K562 (cell line): ENCODE data around the gene DPF1. TPM values are rescaled to one million over a fixed set of nuclear protein-coding genes. Genes with fewer than 3 reads are reported as not detected.

ENCODE experiments used
- ATAC-seq: fragments of 200-7000 bp; cut with Tn5 transposase; 3 replicates; pipeline ENCODE4 v1.9.1; 2020; ENCODE audit warnings: moderate library complexity
- BruUV-seq: library from RNA; stranded (reverse); fragments of 400-500 nt; replicated peaks from 2 replicates; lab custom pipeline; 2021; lab: Mats Ljungman, UMichigan
- CTCF ChIA-PET: fragments of 300-600 bp; formaldehyde crosslinking; extraction: SDS; loops from one replicate; lab custom pipeline; 2021; ENCODE audit warnings: low intra/inter-chr PET ratio; lab: Yijun Ruan, JAX
- POLR2A ChIA-PET: fragments of 300-600, 350-650 bp; sonication (Branson Sonifier 250); formaldehyde crosslinking; extraction: SDS; loops from one replicate; lab custom pipeline; 2021; ENCODE audit warnings: antibody characterized with exemption, inconsistent platforms; lab: Yijun Ruan, JAX
- DNase-seq, 4 experiments: peaks; one replicate each; pipeline versions ENCODE4 v3.0.0 to v3.0.0-alpha.2; 2011 to 2018; ENCODE audit warnings: low spot score in 3 of 4, mixed read lengths in 3 of 4; ENCODE audit errors: extremely low read depth in 1 of 4
- FAIRE-seq: peaks from 2 replicates; lab custom pipeline; 2011; peaks lifted over from hg19 to GRCh38; lab: Jason Lieb, UNC
- H2AFZ ChIP-seq: 2 replicates; pipeline ENCODE4 v1.6.0; 2011; ENCODE audit warnings: low read depth, low read length, control low read depth, inconsistent platforms
- H3K27ac ChIP-seq: fragments of 200-600 bp; 3 replicates; pipeline ENCODE4 v1.8.0; 2011; ENCODE audit warnings: low read depth, mild to moderate bottlenecking, control low read depth, inconsistent platforms, low read length, moderate library complexity, mixed read lengths; ENCODE audit errors: extremely low read depth
- H3K27me3 ChIP-seq, 2 experiments: fragments of 300-600 bp in 1 of 2; 2 replicates in 1 of 2; 3 replicates in 1 of 2; pipeline versions ENCODE4 v1.6.0 to v1.8.0; 2011; ENCODE audit warnings: inconsistent platforms in 2 of 2, low read length in 2 of 2, mild to moderate bottlenecking in 1 of 2, mixed read lengths in 1 of 2, moderate library complexity in 1 of 2; ENCODE audit not compliant: control insufficient read depth in 2 of 2, insufficient read depth in 2 of 2
- H3K36me3 ChIP-seq: fragments of 300-600 bp; 3 replicates; pipeline ENCODE4 v1.8.0; 2011; ENCODE audit warnings: mild to moderate bottlenecking, low read length, inconsistent platforms; ENCODE audit not compliant: control insufficient read depth, insufficient read depth
- H3K4me1 ChIP-seq, 2 experiments: fragments of 200-600 bp in 1 of 2; replicated peaks in 1 of 2; 2 replicates in 1 of 2; 3 replicates in 1 of 2; pipeline versions ENCODE4 v1.5.1 to v1.8.0; 2011; ENCODE audit warnings: inconsistent platforms in 2 of 2, low read length in 2 of 2, mild to moderate bottlenecking in 1 of 2, mixed read lengths in 1 of 2, moderate library complexity in 1 of 2; ENCODE audit not compliant: control insufficient read depth in 2 of 2, insufficient read depth in 2 of 2
- H3K4me2 ChIP-seq: 2 replicates; pipeline ENCODE4 v1.6.1; 2011; ENCODE audit warnings: low read length, control low read depth, inconsistent platforms, mixed read lengths; ENCODE audit not compliant: insufficient read depth
- H3K4me3 ChIP-seq: fragments of 200-600 bp; sonication (generic), shearing (Covaris generic); 2 replicates; pipeline ENCODE4 v1.5.1; 2016; ENCODE audit warnings: control low read depth, inconsistent platforms
- H3K79me2 ChIP-seq: fragments of 200-600 bp; 3 replicates; pipeline ENCODE4 v1.8.0; 2011; ENCODE audit warnings: low read length, inconsistent platforms; ENCODE audit not compliant: control insufficient read depth, insufficient read depth
- H3K9ac ChIP-seq, 2 experiments: 2 replicates each; pipeline versions ENCODE4 v1.6.0 to v1.6.1; 2011; ENCODE audit warnings: low read depth in 2 of 2, low read length in 2 of 2, control low read depth in 1 of 2, inconsistent platforms in 1 of 2, mild to moderate bottlenecking in 1 of 2, mixed read lengths in 1 of 2; ENCODE audit not compliant: insufficient read depth in 1 of 2
- H3K9me1 ChIP-seq: one replicate; pipeline ENCODE4 v1.6.0; 2011; ENCODE audit warnings: inconsistent platforms, mild to moderate bottlenecking, low read length, moderate library complexity; ENCODE audit not compliant: control insufficient read depth, insufficient read depth
- H3K9me3 ChIP-seq: replicated peaks from 2 replicates; pipeline ENCODE4 v1.5.1; 2011; ENCODE audit warnings: low read depth, low read length, inconsistent platforms; ENCODE audit not compliant: control insufficient read depth, insufficient read depth
- H4K20me1 ChIP-seq: replicated peaks from 2 replicates; pipeline ENCODE4 v1.6.1; 2011; ENCODE audit warnings: low read length, inconsistent platforms, mixed read lengths; ENCODE audit not compliant: control insufficient read depth, insufficient read depth
- ELK3 ChIP-seq: fragments of 450-650 bp; formaldehyde crosslinking; IDR thresholded peaks from 2 replicates; pipeline ENCODE4 v1.4.0; 2020; ENCODE audit warnings: mild to moderate bottlenecking
- FOXP4 ChIP-seq: sonication (generic); formaldehyde crosslinking; IDR thresholded peaks from 2 replicates; pipeline ENCODE4 v1.8.0; 2022; ENCODE audit warnings: mild to moderate bottlenecking, missing genetic modification reagents, borderline replicate concordance
- HDAC2 ChIP-seq: fragments of 450-650 bp; IDR thresholded peaks from 2 replicates; pipeline ENCODE4 v1.6.1; 2016; ENCODE audit warnings: mild to moderate bottlenecking
- HOMEZ ChIP-seq: fragments of 250-450 bp; sonication (Bioruptor Pico); IDR thresholded peaks from 2 replicates; pipeline ENCODE4 v1.4.0; 2020; ENCODE audit warnings: mild to moderate bottlenecking, moderate library complexity
- MCM7 ChIP-seq, 2 experiments: fragments of 450-650 bp; IDR thresholded peaks; 2 replicates each; pipeline ENCODE4 v1.6.1; 2016 to 2018
- NR2C1 ChIP-seq, 2 experiments: fragments of 450-650 bp; IDR thresholded peaks; 2 replicates each; pipeline ENCODE4 v1.6.1; 2017; ENCODE audit warnings: mild to moderate bottlenecking in 2 of 2, antibody characterized with exemption in 1 of 2, inconsistent platforms in 1 of 2, missing compliant biosample characterization in 1 of 2, missing genetic modification characterization in 1 of 2
- PHTF2 ChIP-seq: fragments of 250-450 bp; sonication (Bioruptor Pico); IDR thresholded peaks from 2 replicates; pipeline ENCODE4 v1.5.0; 2021; ENCODE audit warnings: mild to moderate bottlenecking
- RBFOX2 ChIP-seq: fragments of 200-400 bp; formaldehyde crosslinking; IDR thresholded peaks from 2 replicates; pipeline ENCODE4 v1.6.1; 2017; ENCODE audit warnings: low read depth, mild to moderate bottlenecking, low read length, moderate library complexity
- RBM17 ChIP-seq: fragments of 200-400 bp; formaldehyde crosslinking; IDR thresholded peaks from 2 replicates; pipeline ENCODE4 v1.6.1; 2017; ENCODE audit warnings: low read depth, mild to moderate bottlenecking, low read length, borderline replicate concordance
- SAFB2 ChIP-seq: fragments of 200-400 bp; formaldehyde crosslinking; IDR thresholded peaks from 2 replicates; pipeline ENCODE4 v1.6.1; 2018; ENCODE audit warnings: borderline replicate concordance, low read length, low read depth, moderate library complexity; ENCODE audit not compliant: severe bottlenecking
- SMAD3 ChIP-seq: fragments of 450-650 bp; formaldehyde crosslinking; conservative IDR thresholded peaks from 2 replicates; pipeline ENCODE4 v1.4.0; 2020; ENCODE audit warnings: mild to moderate bottlenecking
- TFAM ChIP-seq: fragments of 250-450 bp; sonication (Bioruptor Pico); conservative IDR thresholded peaks from 2 replicates; pipeline ENCODE4 v1.5.0; 2021; ENCODE audit warnings: mild to moderate bottlenecking, moderate library complexity
- TSHZ1 ChIP-seq: fragments of 250-450 bp; sonication (Bioruptor Pico); IDR thresholded peaks from 2 replicates; pipeline ENCODE4 v1.4.0; 2020; ENCODE audit warnings: mild to moderate bottlenecking, moderate library complexity
- ZFPM2 ChIP-seq: fragments of 250-450 bp; sonication (Bioruptor Pico); IDR thresholded peaks from 2 replicates; pipeline ENCODE4 v1.5.1; 2022; ENCODE audit warnings: mild to moderate bottlenecking
- ZNF239 ChIP-seq: fragments of 250-450 bp; sonication (Bioruptor Pico); IDR thresholded peaks from 2 replicates; pipeline ENCODE4 v1.4.0; 2020; ENCODE audit warnings: mild to moderate bottlenecking
- WGBS: fragments of 100-300 bp; shearing (Covaris generic); methylation state at CpG from one replicate; pipeline ENCODE4 v1.1.6; 2016; ENCODE audit warnings: low coverage, mixed read lengths; ENCODE audit not compliant: insufficient coverage; ENCODE audit errors: missing lambda C conversion rate; 5-methylcytosine and 5-hydroxymethylcytosine counted together
- in situ Hi-C: fragments of 300-500 bp; cut with MboI; formaldehyde crosslinking; loops from 4 replicates; pipeline ENCODE4 v1.15.0; 2018; ENCODE audit warnings: inconsistent platforms, mixed read lengths
- intact Hi-C: fragments of 100-400 bp; cut with micrococcal nuclease; formaldehyde crosslinking; loops from 2 replicates; pipeline ENCODE4 v1.14.2; 2022
- polyA plus RNA-seq, 8 experiments: library from polyadenylated mRNA; depleted of rRNA in 4 of 8; stranded (reverse) in 5 of 8; unstranded in 3 of 8; fragments of >200 nt; fragmentation: Nextera tagmentation in 2 of 8; fragmentation: Illumina TruSeq in 1 of 8; extraction: Ambion mirVana in 2 of 8; extraction: Trizol in 1 of 8; gene quantifications; 2 replicates each; pipeline versions ENCODE4 v1.2.1 to v1.2.3, GENCODE V29; 2011 to 2014; ENCODE audit warnings: inconsistent platforms in 1 of 8, missing spikeins in 1 of 8
- total RNA-seq, 7 experiments: library from RNA; depleted of rRNA in 6 of 7; stranded (reverse); fragments of >200 nt in 6 of 7; fragmentation: Illumina TruSeq in 2 of 7; extraction: Trizol in 2 of 7; gene quantifications; 2 replicates each; pipeline versions ENCODE4 v1.2.1 to v1.2.3, GENCODE V29; 2011 to 2021; ENCODE audit warnings: low replicate concordance in 1 of 7

Gene DPF1
- total and polyA plus RNA-seq, 9 of the 15 experiments (the other 6 are each of a cell fraction or from before 2014, with no cell fraction given) = 0.10 to 5.7 (median 3.1) TPM

GRCh38 chr19:38248421-38248820, 24.4 kb upstream of the DPF1 start:
- Histone ChIP-seq H4K20me1 (no peaks in the 10 kb centered on the region), H3K79me2 (peaks cover 11% of the 10 kb centered on the region; the same call in 2 of the 3 replicates), H3K27ac (no peak overlapping the region), H3K4me3 (no peak overlapping the region), H3K9ac (no peak overlapping the region), H3K9me1 (no peaks in the 10 kb centered on the region), H3K9me3 (no peaks in the 10 kb centered on the region), H3K4me1 (peaks cover 9 to 41% of the 10 kb centered on the region in 2 experiments; a peak in 4 of 5 replicates), H3K4me2 (no peak overlapping the region), H3K36me3 (peaks cover 23% of the 10 kb centered on the region; the same call in 2 of the 3 replicates), H3K27me3 (no peaks in the 10 kb centered on the region), H2AFZ (no peak overlapping the region)
- 83% methylated on average over 7 of the region's 7 CpGs for WGBS
- CTCF ChIA-PET = no interaction called here
- BruUV-seq = no TSS peak
- POLR2A ChIA-PET = interaction anchor here (0.6 kb wide), 1 partner anchor 154 kb away, joined by 3 read pairs; the partner anchor contains the start of gene FAM98C
- DNase-seq (no peak), ATAC-seq (no peak), FAIRE-seq (no peak)
- intact Hi-C loops = no loop called here
- in situ Hi-C loops = no loop called here
- TF ChIP-seq SAFB2 (no peak), SMAD3 (CRISPR knock-in tag) (no peak), ZFPM2 (CRISPR knock-in tag) (no peak), MCM7 (IDR thresholded peaks at IDR 0.05) (no peak), FOXP4 (CRISPR knock-in tag) (no peak), TFAM (CRISPR knock-in tag) (no peak), RBM17 (no peak), PHTF2 (CRISPR knock-in tag) (no peak), RBFOX2 (no peak), TSHZ1 (CRISPR knock-in tag) (no peak), HOMEZ (CRISPR knock-in tag) (no peak), NR2C1 (IDR thresholded peaks at IDR 0.05) (no peak), NR2C1 (tag; IDR thresholded peaks at IDR 0.05) (no peak), ELK3 (CRISPR knock-in tag) (no peak), HDAC2 (no peak), ZNF239 (no peak)
